Measurements from ENCODE around the gene LMBRD1. TPM values are rescaled to one million over a fixed set of nuclear protein-coding genes. Genes with fewer than 3 reads are reported as not detected.

The LMBRD1 gene
- total RNA-seq, 1 donor from 2014 or later = 38.3 TPM

- Mint-ChIP-seq H3K27ac (no peak overlapping the region), H3K36me3 (peaks cover 14% of the 10 kb centered on the region), H3K9me3 (peaks cover 4% of the 10 kb centered on the region), H3K4me3 (no peak overlapping the region), H3K4me1 (ENCODE audit: unreplicated experiment) (no peaks in the 10 kb centered on the region), H3K27me3 (no peaks in the 10 kb centered on the region)
- peak; percentile 67 for TF ChIP-seq CTCF (conservative IDR thresholded peaks at IDR 0.05)
- no peak for DNase-seq (ENCODE audit: extremely low spot score, unreplicated experiment)
Observed at GRCh38 chr6:69719602-69720193, 77.1 kb downstream of the LMBRD1 start.

GRCh38 chr6:69706724-69707123, 90.1 kb downstream of the LMBRD1 start:
- no peaks in the 10 kb centered on the region for H3K4me1 Mint-ChIP-seq (ENCODE audit: unreplicated experiment)
- DNase-seq (ENCODE audit: extremely low spot score, unreplicated experiment) = no peak
- H3K4me3 Mint-ChIP-seq = no peak overlapping the region
- H3K27ac Mint-ChIP-seq = no peak overlapping the region
- no peaks in the 10 kb centered on the region for H3K27me3 Mint-ChIP-seq
- H3K9me3 Mint-ChIP-seq = no peaks in the 10 kb centered on the region
- H3K36me3 Mint-ChIP-seq = peaks cover 16% of the 10 kb centered on the region
- TF ChIP-seq CTCF (conservative IDR thresholded peaks at IDR 0.05) = no peak

- TF ChIP-seq CTCF (conservative IDR thresholded peaks at IDR 0.05) = no peak
- no peaks in the 10 kb centered on the region for H3K4me1 Mint-ChIP-seq (ENCODE audit: unreplicated experiment)
- no peak overlapping the region for H3K27ac Mint-ChIP-seq
- DNase-seq (ENCODE audit: extremely low spot score, unreplicated experiment) = no peak
- H3K36me3 Mint-ChIP-seq = peaks cover 16% of the 10 kb centered on the region
- H3K4me3 Mint-ChIP-seq = no peak overlapping the region
- H3K27me3 Mint-ChIP-seq = no peaks in the 10 kb centered on the region
- no peaks in the 10 kb centered on the region for H3K9me3 Mint-ChIP-seq
Observed at GRCh38 chr6:69705954-69706353, 90.9 kb downstream of the LMBRD1 start.

- DNase-seq (ENCODE audit: extremely low spot score, unreplicated experiment) = no peak
- H3K36me3 Mint-ChIP-seq = peaks cover 16% of the 10 kb centered on the region
- H3K9me3 Mint-ChIP-seq = no peaks in the 10 kb centered on the region
- no peak overlapping the region for H3K4me3 Mint-ChIP-seq
- H3K27ac Mint-ChIP-seq = no peak overlapping the region
- H3K27me3 Mint-ChIP-seq = no peaks in the 10 kb centered on the region
- no peaks in the 10 kb centered on the region for H3K4me1 Mint-ChIP-seq (ENCODE audit: unreplicated experiment)
- no peak for TF ChIP-seq CTCF (conservative IDR thresholded peaks at IDR 0.05)
Observed at GRCh38 chr6:69704916-69705315, 91.9 kb downstream of the LMBRD1 start.

GRCh38 chr6:69699655-69700054, 97.2 kb downstream of the LMBRD1 start:
- H3K4me3 Mint-ChIP-seq = no peak overlapping the region
- H3K9me3 Mint-ChIP-seq = no peaks in the 10 kb centered on the region
- no peak overlapping the region for H3K27ac Mint-ChIP-seq
- H3K27me3 Mint-ChIP-seq = no peaks in the 10 kb centered on the region
- no peak for TF ChIP-seq CTCF (conservative IDR thresholded peaks at IDR 0.05)
- peaks cover 12% of the 10 kb centered on the region for H3K36me3 Mint-ChIP-seq
- H3K4me1 Mint-ChIP-seq (ENCODE audit: unreplicated experiment) = no peaks in the 10 kb centered on the region
- DNase-seq (ENCODE audit: extremely low spot score, unreplicated experiment) = no peak

GRCh38 chr6:69696273-69696672, 100.5 kb downstream of the LMBRD1 start:
- Mint-ChIP-seq H3K27me3 (no peaks in the 10 kb centered on the region), H3K27ac (no peak overlapping the region), H3K4me3 (no peak overlapping the region), H3K4me1 (ENCODE audit: unreplicated experiment) (no peaks in the 10 kb centered on the region), H3K9me3 (no peaks in the 10 kb centered on the region), H3K36me3 (peaks cover 13% of the 10 kb centered on the region)
- TF ChIP-seq CTCF (conservative IDR thresholded peaks at IDR 0.05) = no peak
- DNase-seq (ENCODE audit: extremely low spot score, unreplicated experiment) = no peak
